Stimulated activated naive CD8-positive, alpha-beta T cell treated with anti-CD3 and anti-CD28 coated beads, Interleukin-15, amount 100 ng/mL, for 72 hours (primary cell): Measurements from ENCODE around the gene METRNL.
A peak's percentile ranks its signal among the peaks of the same experiment; 100 is the strongest.
"Not testable (repeated sequence)": the region's sequence is repeated elsewhere in the genome, so short reads cannot be mapped to it uniquely, and the experiment has no call there.

ENCODE experiments used
- ATAC-seq: fragments of 150-1000 bp; cut with Tn5 transposase; 2 replicates; pipeline ENCODE4 v1.10.0; 2021; ENCODE audit warnings: mild to moderate bottlenecking, moderate library complexity
- DNase-seq, 2 donors: peaks; one replicate each; pipeline ENCODE4 v3.0.0; 2021 to 2022
- H3K27ac Mint-ChIP-seq, 2 donors: one replicate each; pipeline ENCODE4 v1.8.0; 2022; ENCODE audit warnings: mild to moderate bottlenecking in 2 of 2, mixed read lengths in 2 of 2, moderate library complexity in 2 of 2
- H3K27me3 Mint-ChIP-seq: one replicate; pipeline ENCODE4 v1.8.0; 2022; ENCODE audit warnings: mixed read lengths
- H3K4me1 Mint-ChIP-seq: one replicate; pipeline ENCODE4 v1.8.0; 2022; ENCODE audit warnings: mild to moderate bottlenecking, mixed read lengths
- H3K4me3 Mint-ChIP-seq, 2 donors: one replicate each; pipeline ENCODE4 v1.8.0; 2022; ENCODE audit warnings: mild to moderate bottlenecking in 2 of 2, mixed read lengths in 2 of 2, moderate library complexity in 1 of 2
- H3K9me3 Mint-ChIP-seq, 2 donors: one replicate each; pipeline ENCODE4 v1.8.0; 2022; ENCODE audit warnings: mixed read lengths in 2 of 2

Gene METRNL

GRCh38 chr17:83046448-83047181 is 32.8 kb upstream of the METRNL start:
- Mint-ChIP-seq H3K9me3 (peaks cover 26% of the 10 kb centered on the region in 2 donors), H3K4me3 (peak overlapping the region in 1 of 2 donors; percentile 49), H3K27ac (no peak overlapping the region), H3K4me1 (peaks cover 43% of the 10 kb centered on the region), H3K27me3 (no peaks in the 10 kb centered on the region)
- DNase-seq (no peak), ATAC-seq (no peak)

GRCh38 chr17:83047182-83047478 is 32.3 kb upstream of the METRNL start:
- Mint-ChIP-seq H3K27ac (no peak overlapping the region), H3K4me3 (peak overlapping the region in 1 of 2 donors; percentile 23), H3K4me1 (peaks cover 43% of the 10 kb centered on the region), H3K27me3 (no peaks in the 10 kb centered on the region), H3K9me3 (peaks cover 23% of the 10 kb centered on the region in 2 donors)
- DNase-seq (no peak), ATAC-seq (no peak)

- DNase-seq, ATAC-seq: not testable (repeated sequence)
- peak overlapping the region; percentile 90 to 95 for H3K27ac Mint-ChIP-seq
Observed at GRCh38 chr17:83047818-83048475, 31.5 kb upstream of the METRNL start.

GRCh38 chr17:83050651-83051395 is 28.6 kb upstream of the METRNL start:
- no peak for DNase-seq
- no peak for ATAC-seq
- H3K4me1 Mint-ChIP-seq, result peaks cover 50% of the 10 kb centered on the region

More at GRCh38 chr17:83047818-83048475, 31.5 kb upstream of the METRNL start:
- Mint-ChIP-seq H3K4me3 (peak overlapping the region; percentile 68 to 77), H3K4me1 (peaks cover 44% of the 10 kb centered on the region), H3K9me3 (peaks cover 15% of the 10 kb centered on the region in 2 donors)
- not testable (repeated sequence) for H3K27me3 Mint-ChIP-seq

GRCh38 chr17:83051396-83052240 is 27.8 kb upstream of the METRNL start:
- Mint-ChIP-seq H3K4me3 (peak overlapping the region; percentile 84 to 98), H3K9me3 (peaks cover 4 to 6% of the 10 kb centered on the region in 2 donors), H3K4me1 (peaks cover 50% of the 10 kb centered on the region), H3K27me3 (no peaks in the 10 kb centered on the region), H3K27ac (peak overlapping the region; percentile 85 to 91)
- DNase-seq, result peak; percentile 99 to 100
- peak; percentile 92 for ATAC-seq

More at GRCh38 chr17:83050651-83051395, 28.6 kb upstream of the METRNL start:
- H3K4me3 Mint-ChIP-seq, result peak overlapping the region; percentile 84 to 98
- H3K27ac Mint-ChIP-seq, result peak overlapping the region; percentile 88 to 97
- H3K9me3 Mint-ChIP-seq, result peaks cover 5 to 8% of the 10 kb centered on the region in 2 donors
- H3K27me3 Mint-ChIP-seq, result no peaks in the 10 kb centered on the region

GRCh38 chr17:83052241-83052564 is 27.2 kb upstream of the METRNL start:
- peaks cover 50% of the 10 kb centered on the region for H3K4me1 Mint-ChIP-seq
- ATAC-seq (no peak), DNase-seq (no peak)
- peak overlapping the region; percentile 63 to 91 for H3K27ac Mint-ChIP-seq
- no peaks in the 10 kb centered on the region for H3K27me3 Mint-ChIP-seq
- peak overlapping the region; percentile 84 to 98 for H3K4me3 Mint-ChIP-seq
- H3K9me3 Mint-ChIP-seq, result peaks cover 0 to under 1% of the 10 kb centered on the region in 2 donors

GRCh38 chr17:83053021-83053681 is 26.3 kb upstream of the METRNL start:
- Mint-ChIP-seq H3K27me3 (no peaks in the 10 kb centered on the region), H3K27ac (peak overlapping the region in 1 of 2 donors; percentile 85), H3K4me1 (peaks cover 44% of the 10 kb centered on the region), H3K4me3 (peak overlapping the region; percentile 60 to 69), H3K9me3 (no peaks in the 10 kb centered on the region)
- ATAC-seq (no peak), DNase-seq (no peak)

GRCh38 chr17:83053739-83054451 is 25.5 kb upstream of the METRNL start:
- Mint-ChIP-seq H3K27ac (peak overlapping the region; percentile 16 to 95), H3K4me1 (peaks cover 37% of the 10 kb centered on the region), H3K27me3 (no peaks in the 10 kb centered on the region), H3K9me3 (no peaks in the 10 kb centered on the region), H3K4me3 (peak overlapping the region; percentile 69 to 70)
- DNase-seq (peak in 1 of 2 donors; percentile 61), ATAC-seq (peak; percentile 13)

- no peak for DNase-seq
- Mint-ChIP-seq H3K4me1 (peaks cover 30% of the 10 kb centered on the region), H3K9me3 (no peaks in the 10 kb centered on the region), H3K4me3 (no peak overlapping the region), H3K27me3 (no peaks in the 10 kb centered on the region), H3K27ac (no peak overlapping the region)
- ATAC-seq, result no peak
Observed at GRCh38 chr17:83054518-83055125, 24.8 kb upstream of the METRNL start.

GRCh38 chr17:83055176-83055575 is 24.2 kb upstream of the METRNL start:
- not testable (repeated sequence) for DNase-seq, ATAC-seq, H3K27ac Mint-ChIP-seq, H3K4me3 Mint-ChIP-seq, H3K27me3 Mint-ChIP-seq, H3K9me3 Mint-ChIP-seq
- H3K4me1 Mint-ChIP-seq, result peaks cover 27% of the 10 kb centered on the region

- no peak overlapping the region for H3K4me3 Mint-ChIP-seq
- ATAC-seq (no peak), DNase-seq (no peak)
- H3K4me1 Mint-ChIP-seq, result peaks cover 18% of the 10 kb centered on the region
- H3K9me3 Mint-ChIP-seq, result no peaks in the 10 kb centered on the region
- peak overlapping the region in 1 of 2 donors; percentile 19 for H3K27ac Mint-ChIP-seq
- no peaks in the 10 kb centered on the region for H3K27me3 Mint-ChIP-seq
Observed at GRCh38 chr17:83055911-83056582, 23.4 kb upstream of the METRNL start.

- no peak for DNase-seq
- no peak for ATAC-seq
- Mint-ChIP-seq H3K27ac (no peak overlapping the region), H3K4me1 (peaks cover 17% of the 10 kb centered on the region), H3K27me3 (peaks cover 5% of the 10 kb centered on the region), H3K9me3 (no peaks in the 10 kb centered on the region), H3K4me3 (no peak overlapping the region)
Observed at GRCh38 chr17:83056583-83057396, 22.6 kb upstream of the METRNL start.

- Mint-ChIP-seq H3K9me3 (no peaks in the 10 kb centered on the region), H3K4me3 (no peak overlapping the region), H3K27ac (no peak overlapping the region), H3K4me1 (peaks cover 17% of the 10 kb centered on the region), H3K27me3 (peaks cover 6% of the 10 kb centered on the region)
- no peak for ATAC-seq
- no peak for DNase-seq
Observed at GRCh38 chr17:83057397-83057761, 22.0 kb upstream of the METRNL start.
